GM12874 (cell line): ENCODE measurements around the gene DSE.
A peak's percentile ranks its signal among the peaks of the same experiment; 100 is the strongest.

Experiments
- TF ChIP-seq, protein P1 (sequence below): IDR thresholded peaks from 2 replicates; pipeline ENCODE4 v1.5.1; 2011; ENCODE audit warnings: low read depth, mild to moderate bottlenecking, control low read depth, low read length, moderate library complexity; ENCODE audit not compliant: insufficient read depth

The DSE gene

DNA sequence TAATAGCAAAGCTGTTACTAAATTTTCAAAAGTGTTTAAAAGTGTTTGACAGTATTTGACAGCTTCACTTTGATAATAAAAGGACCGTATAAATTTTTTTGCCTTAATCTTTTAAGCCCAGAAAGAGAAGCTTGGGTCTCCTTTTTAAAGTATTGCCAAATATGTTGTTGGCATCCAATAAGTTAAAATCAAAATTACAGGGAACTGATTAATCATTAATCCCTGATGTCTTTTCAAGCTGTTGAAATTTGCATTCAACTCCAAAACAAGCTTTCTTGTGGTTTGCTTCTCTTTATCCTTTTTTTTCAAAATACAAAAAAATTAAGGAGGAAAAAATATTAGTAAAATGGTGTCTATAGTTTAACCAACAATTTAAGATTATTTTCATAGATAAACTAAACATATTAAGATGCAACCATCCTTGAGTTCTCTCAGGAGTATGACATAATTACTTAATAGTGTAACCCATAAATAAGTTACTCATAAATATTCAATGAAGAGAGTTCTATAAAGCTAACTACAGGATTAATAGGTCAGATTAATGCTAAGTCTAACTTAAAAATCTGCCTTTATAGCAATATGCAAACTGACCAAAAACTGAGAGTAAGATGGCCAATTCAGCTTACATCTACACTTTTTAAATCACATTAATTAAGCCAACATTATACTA lies 63.4 kb downstream of the DSE start:
- TF ChIP-seq, protein P1, sequence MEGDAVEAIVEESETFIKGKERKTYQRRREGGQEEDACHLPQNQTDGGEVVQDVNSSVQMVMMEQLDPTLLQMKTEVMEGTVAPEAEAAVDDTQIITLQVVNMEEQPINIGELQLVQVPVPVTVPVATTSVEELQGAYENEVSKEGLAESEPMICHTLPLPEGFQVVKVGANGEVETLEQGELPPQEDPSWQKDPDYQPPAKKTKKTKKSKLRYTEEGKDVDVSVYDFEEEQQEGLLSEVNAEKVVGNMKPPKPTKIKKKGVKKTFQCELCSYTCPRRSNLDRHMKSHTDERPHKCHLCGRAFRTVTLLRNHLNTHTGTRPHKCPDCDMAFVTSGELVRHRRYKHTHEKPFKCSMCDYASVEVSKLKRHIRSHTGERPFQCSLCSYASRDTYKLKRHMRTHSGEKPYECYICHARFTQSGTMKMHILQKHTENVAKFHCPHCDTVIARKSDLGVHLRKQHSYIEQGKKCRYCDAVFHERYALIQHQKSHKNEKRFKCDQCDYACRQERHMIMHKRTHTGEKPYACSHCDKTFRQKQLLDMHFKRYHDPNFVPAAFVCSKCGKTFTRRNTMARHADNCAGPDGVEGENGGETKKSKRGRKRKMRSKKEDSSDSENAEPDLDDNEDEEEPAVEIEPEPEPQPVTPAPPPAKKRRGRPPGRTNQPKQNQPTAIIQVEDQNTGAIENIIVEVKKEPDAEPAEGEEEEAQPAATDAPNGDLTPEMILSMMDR, result no peak

GRCh38 chr6:116436586-116436985 lies 65.8 kb downstream of the DSE start:
- TF ChIP-seq, protein P1, result no peak

GRCh38 chr6:116437656-116438055 lies 66.9 kb downstream of the DSE start:
- TF ChIP-seq, protein P1, result no peak

DNA sequence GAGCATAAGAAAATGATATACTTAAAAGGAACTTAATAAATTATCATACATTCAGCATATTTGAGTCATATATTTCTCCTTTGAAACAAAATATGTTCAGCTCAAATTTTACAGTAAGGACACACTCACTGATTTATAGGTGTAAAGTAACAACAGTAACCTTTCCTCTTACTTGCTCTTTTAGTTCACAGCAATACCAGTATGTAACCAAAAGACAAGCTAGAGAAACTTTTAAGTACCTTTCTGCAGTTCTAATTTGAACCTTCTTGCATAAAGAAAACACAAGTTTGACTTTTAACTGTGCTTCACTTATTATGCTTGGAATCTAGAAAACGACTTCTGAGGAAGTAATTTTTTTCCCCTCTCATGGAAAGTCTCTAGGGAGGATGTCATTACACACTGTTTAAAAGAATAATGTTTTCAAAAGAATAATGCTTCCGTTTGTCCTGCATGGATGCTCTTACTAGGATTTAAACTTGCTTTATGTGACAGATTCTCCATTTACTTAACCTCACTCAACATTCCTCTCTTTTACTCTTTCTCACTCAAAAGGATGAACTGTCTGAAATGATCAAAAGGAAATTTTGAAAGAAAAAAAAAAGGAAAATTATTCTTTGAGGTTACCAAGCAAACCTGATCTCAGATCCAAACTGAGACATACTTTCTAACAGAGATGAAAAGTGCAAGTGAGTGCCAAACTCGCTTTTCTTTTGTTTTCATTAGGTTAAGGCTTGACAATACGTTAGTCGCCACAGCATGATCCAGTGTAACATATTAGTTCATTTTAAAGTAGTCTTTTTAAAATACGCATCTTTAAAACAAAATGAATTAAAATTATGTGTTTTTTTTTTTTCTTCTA lies 68.1 kb downstream of the DSE start:
- TF ChIP-seq, protein P1, result no peak

GRCh38 chr6:116439522-116440051 lies 68.8 kb downstream of the DSE start:
- TF ChIP-seq, protein P1, result no peak

DNA sequence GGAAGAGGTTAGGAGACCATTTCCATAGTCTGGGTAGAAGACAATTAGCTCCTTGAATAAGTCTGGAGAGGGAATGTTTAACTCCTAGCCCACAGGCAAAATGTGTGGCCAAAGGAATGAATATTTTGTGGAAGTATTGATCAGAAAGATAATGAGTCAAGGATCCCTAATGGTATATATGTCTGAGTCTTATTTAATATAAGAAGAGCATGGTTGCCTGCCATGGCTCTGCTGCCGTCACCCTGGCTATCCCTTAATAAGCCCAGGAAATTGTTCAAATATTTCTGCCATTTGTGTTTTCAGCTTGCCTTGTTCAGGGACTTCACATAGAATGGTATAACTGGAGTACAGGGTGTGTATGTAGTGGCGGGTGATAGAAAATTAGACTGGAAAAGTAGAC lies 72.4 kb downstream of the DSE start:
- TF ChIP-seq, protein P1, result no peak

DNA sequence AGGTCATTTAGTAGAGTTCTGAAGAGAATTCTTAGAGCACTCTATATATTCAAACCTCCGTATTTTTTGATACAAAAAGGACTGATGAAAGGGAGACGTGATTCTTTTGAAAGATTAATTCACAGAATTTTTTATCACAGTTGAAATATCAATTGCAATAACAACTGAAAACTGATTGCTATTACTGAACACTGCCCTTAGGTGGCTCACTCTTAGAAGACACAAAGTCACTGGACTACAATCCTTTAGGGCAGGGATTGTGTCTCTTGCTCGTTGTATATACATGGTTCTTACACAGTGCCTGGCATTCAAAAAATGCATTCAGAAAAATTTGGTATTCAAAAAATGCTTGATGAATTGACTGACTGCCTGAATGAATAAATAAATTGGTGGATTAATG lies 73.3 kb downstream of the DSE start:
- TF ChIP-seq, protein P1, result peak; percentile 48; the same call in 1 of the 2 replicates
